Erythroblast (primary cell): ENCODE measurements around the gene R3HDM2.

Experiments
- GATA1 ChIP-seq: IDR thresholded peaks from 2 replicates; pipeline ENCODE4 v1.6.1; 2011; ENCODE audit warnings: low read depth, mild to moderate bottlenecking, control low read depth, low read length, moderate library complexity
- POLR2A ChIP-seq: IDR thresholded peaks from 2 replicates; pipeline ENCODE4 v1.6.1; 2011; ENCODE audit warnings: mild to moderate bottlenecking, low read length

DNA sequence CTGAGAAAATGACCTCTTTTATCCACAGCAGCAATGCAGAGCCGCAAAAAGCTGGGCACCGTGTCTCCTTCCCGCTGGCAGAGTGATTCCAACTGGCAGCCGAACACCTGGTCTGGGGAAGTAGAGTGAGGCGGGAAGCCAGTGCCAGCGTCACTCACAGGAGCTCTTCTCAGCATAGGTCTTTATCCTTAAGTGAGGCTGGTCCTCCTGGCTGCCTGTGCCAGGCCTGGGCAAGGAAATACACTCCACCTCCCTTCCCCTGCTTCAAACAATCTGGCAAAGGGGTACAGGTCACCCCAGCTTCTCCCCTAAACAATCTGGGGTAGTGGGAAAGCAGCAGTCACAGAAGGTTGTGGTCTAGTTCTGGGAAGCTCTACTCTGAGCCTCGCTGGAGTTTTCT lies 44.0 kb upstream of the R3HDM2 start:
- TF ChIP-seq POLR2A = no peak
- TF ChIP-seq GATA1 = no peak
